SH-SY5Y (cell line): Measurements from ENCODE around the gene NUP50.
A peak's percentile ranks its signal among the peaks of the same experiment; 100 is the strongest.

Experiments
- GATA2 ChIP-seq: IDR thresholded peaks from 2 replicates; pipeline ENCODE4 v1.6.1; 2011; ENCODE audit warnings: mild to moderate bottlenecking, low read depth, low read length
- GATA3 ChIP-seq: IDR thresholded peaks from 2 replicates; pipeline ENCODE4 v1.6.1; 2011; ENCODE audit warnings: low read depth, mild to moderate bottlenecking, low read length, moderate library complexity

The NUP50 gene, protein sequence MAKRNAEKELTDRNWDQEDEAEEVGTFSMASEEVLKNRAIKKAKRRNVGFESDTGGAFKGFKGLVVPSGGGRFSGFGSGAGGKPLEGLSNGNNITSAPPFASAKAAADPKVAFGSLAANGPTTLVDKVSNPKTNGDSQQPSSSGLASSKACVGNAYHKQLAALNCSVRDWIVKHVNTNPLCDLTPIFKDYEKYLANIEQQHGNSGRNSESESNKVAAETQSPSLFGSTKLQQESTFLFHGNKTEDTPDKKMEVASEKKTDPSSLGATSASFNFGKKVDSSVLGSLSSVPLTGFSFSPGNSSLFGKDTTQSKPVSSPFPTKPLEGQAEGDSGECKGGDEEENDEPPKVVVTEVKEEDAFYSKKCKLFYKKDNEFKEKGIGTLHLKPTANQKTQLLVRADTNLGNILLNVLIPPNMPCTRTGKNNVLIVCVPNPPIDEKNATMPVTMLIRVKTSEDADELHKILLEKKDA

DNA sequence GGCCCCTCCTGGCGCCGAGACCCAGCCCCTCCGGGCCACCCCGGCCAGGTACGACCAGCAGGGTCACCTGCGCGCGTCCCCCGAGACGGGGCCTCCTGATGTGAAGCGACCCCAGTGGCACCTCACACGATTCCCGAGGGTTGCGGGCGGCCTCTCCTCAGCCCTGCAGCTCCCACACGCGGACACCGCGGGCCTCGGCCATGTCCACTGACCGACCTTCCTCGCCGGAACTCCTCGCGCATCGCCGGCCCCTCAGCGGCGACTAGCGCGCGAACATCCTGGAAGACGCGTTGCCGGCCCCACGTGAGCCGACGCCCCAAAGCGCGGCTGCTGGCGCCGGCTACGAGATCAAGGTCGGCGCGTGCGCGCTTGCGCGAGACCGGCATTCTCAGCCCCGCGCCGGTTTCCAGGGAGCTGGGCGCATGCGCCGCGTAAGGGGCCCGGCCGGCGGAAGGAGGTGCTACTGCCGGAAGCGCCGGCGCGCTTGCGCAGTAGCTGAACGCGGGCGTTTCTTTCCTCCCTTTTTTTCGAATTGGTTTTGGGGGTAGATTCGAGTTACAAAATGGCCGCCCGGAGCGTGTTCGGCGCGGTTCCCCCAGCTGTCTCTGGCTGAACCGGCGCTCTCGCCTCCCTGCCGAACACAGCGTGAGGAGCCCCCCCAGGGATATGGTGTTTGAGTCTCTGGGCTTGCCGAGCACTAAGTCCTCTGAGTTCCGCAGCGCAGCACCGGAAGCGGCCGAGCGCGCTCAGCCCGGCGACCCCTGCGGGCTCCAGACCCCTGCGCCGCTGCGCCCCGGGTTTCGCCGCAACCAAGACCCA lies at the start of gene NUP50:
TSS of gene NUP50 (plus strand) at position 475 of the 819 bp plus-strand sequence. CDS start 4,253 bp downstream, outside the sequence.
- no peak for TF ChIP-seq GATA3
- TF ChIP-seq GATA2, result peak; percentile 17; the same call in 1 of the 2 replicates

DNA sequence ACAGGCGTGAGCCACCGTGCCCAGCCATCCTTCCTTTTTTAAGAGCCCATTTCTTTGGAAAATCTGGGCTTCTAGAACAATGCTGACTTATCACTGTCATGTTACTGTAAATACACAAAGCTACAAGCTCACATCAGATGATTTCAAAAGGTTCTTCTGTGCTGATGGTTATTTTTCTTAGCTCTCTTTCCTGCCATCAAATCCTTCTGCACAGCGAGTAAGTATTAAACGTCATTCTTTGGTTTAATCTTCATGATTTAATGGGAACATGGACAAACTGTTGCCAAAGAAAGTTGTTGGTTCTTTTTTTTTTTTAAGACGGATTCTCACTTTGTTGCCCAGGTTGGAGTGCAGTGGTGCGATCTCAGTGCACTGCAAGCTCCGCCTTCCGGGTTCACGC lies 43.3 kb upstream of the NUP50 start:
- TF ChIP-seq GATA2, result no peak
- TF ChIP-seq GATA3, result no peak

DNA sequence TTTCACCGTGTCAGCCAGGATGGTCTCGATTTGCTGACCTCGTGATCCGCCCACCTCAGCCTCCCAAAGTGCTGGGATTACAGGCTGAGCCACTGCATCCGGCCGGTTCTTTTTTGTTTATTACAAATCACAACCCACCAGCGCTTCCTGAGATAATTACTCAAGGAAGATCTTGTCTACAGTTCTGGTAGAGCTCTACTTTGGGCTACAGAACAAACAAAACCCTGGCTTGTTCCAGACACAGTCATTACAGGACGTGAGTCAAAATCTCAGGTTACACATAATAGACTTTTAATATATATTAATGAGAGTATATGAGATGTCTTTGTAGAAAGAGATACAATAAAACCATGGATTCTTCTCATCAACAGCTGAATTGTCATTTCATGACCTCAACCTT lies 42.8 kb upstream of the NUP50 start:
- TF ChIP-seq GATA3, result no peak

DNA sequence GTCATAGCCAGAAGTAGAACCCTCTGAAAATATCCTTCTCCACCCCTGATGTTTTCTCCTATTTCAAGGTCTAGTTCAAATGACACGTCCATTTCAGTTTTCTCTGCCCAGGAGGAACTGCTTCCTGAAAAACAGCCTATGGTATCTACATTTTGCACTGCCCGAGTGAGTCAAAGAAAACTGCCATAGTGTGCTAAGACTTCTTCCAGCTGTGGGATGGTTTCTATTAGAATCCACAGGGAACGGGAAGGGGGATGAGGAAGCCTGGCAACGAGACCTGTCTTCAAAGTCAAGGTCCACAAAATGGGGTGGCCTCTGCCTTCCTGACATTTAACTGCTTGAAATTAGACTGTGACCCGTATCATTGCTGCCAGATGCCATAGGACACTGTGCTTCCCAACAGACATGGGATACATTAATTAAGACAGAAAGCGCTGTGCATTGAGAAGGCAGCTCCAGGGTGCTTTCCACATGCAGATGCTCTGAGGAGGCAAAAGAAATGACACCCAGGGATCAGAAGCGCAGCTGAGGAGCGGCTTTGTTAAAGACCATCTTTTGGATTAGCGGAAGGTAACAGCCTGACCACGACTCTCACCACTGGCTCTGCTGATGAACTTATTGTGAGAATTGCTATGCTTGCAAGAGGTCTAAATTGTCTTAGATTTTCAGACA lies 39.4 kb upstream of the NUP50 start:
- TF ChIP-seq GATA2 (no peak), GATA3 (no peak)

DNA sequence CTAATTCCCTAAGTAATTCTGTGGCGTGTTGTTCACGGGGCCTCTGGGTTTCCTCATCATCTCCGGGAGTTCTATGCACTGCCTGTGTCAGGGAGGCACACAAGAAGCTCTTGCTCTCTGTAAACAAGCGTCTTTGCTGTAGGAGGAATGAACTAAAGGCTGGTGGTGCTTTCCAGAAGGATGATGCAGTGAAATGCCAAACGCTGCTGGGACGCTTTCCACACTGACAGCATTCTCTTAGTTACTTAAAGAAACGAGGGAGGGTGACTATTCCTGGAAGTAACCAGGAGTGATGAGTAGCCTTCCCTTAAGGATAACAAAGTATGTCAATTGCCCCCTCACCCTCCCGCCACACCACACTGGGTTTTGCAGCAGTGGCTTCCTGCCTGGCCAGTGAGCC lies 38.5 kb upstream of the NUP50 start:
- TF ChIP-seq GATA3, result no peak
- no peak for TF ChIP-seq GATA2

DNA sequence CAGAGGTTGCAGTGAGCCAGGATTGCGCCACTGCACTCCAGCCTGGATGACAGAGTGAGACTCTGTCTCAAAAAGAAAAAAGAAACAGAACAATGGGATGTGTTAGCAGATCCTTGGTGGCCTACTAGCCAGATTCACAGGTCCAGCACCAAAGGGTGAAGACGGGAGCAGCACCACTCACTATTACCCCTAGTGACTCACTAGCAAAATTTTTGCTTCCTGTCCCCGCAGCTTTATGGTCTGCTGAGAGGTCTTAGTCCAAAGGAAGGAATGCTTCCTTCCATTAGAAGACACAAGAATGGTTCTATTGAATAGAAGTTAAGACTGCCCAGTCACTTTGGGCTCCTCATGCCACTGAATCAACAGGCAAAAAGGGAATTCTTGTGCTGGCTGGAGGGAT lies 35.9 kb upstream of the NUP50 start:
- TF ChIP-seq GATA3 (no peak), GATA2 (no peak)

DNA sequence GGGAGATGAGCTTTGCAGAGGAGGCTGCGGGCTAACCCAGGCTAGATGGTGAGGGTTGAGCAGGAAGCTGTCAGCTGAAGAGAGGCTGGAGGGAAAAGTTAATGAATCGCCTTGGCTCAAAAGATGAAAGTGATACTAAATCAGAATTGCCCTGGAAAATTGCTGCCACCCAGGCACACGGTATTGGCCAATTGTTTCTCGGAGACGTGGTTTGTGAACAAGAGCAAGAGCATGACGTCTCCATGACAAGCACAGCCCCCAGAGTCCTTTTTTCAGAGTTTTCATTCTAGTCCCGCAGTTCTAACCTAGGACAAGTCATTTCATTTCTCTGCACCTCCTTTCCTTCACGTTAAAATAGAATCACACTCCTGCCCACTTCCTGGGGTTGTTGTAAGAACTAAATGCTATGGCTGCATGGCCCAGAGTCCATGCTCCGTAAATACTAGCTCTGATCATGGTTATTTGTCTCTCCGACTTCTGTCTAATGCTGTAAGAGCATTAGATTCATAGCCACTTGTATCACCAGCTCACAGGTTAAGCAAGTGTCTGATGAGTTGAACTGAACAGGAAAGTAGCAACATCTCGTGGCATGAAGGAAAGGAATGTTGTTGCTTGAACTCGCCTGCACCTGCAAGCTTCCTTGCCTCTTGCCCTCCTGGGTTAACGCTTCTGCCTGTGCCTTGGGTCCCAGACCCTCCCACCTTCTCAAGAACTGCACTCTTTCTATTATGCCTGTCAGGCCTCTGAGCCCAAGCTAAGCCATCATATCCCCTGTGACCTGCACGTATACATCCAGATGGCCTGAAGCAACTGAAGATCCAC lies 33.8 kb upstream of the NUP50 start:
- TF ChIP-seq GATA3, result no peak

DNA sequence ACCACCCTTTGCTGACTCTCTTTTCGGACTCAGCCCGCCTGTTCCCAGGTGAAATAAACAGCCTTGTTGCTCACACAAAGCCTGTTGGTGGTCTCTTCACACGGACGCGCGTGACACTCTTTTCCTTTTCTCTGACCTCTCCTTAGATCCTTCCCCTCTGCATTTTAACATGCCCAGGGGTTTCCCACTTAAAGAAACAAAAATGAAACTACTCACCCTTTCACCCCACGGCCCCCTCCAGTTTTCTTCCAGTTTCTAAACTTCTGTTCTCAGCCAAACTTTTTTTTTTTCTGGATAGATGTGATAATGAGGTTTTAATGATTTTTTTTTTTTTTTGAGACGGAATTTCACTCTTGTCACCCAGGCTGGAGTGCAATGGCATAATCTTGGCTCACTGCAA lies 32.8 kb upstream of the NUP50 start:
- no peak for TF ChIP-seq GATA3
- no peak for TF ChIP-seq GATA2

DNA sequence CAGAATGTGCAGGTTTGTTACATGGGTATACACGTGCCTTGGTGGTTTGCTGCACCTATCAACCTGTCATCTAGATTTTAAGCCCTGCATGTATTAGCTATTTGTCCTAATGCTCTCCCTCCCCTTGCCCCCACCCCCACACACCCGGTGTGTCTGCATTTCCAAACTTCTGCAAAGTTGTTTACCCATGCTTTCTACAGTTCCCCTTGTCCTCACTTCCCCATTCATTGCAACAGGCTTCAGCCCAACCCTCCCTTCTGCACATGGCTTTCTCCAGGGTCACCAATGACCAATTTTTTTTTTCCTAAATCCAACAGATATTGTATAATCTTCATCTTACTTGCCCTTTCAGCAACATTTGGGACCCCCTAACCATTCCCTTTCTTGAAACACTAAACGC lies 32.0 kb upstream of the NUP50 start:
- TF ChIP-seq GATA3 (no peak), GATA2 (no peak)

DNA sequence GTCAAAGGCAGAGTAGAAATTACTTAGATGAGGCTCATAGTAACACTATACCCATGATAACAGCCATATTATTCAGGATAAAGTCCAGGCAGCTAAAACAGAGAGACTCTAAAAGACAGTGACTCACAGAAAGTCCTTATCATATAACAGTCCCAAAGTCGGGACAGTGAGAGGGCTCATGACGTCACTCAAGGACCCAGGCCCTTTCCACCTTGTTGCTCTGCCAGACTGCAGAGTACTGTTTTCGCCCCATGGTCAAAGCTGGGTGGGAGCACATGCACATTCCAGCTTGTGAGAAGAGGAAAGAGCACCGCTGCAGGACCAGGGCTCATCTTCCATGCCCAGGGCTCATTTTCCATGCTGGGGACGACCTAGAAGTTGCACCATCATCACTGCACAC lies 29.4 kb upstream of the NUP50 start:
- TF ChIP-seq GATA2 (no peak), GATA3 (no peak)

DNA sequence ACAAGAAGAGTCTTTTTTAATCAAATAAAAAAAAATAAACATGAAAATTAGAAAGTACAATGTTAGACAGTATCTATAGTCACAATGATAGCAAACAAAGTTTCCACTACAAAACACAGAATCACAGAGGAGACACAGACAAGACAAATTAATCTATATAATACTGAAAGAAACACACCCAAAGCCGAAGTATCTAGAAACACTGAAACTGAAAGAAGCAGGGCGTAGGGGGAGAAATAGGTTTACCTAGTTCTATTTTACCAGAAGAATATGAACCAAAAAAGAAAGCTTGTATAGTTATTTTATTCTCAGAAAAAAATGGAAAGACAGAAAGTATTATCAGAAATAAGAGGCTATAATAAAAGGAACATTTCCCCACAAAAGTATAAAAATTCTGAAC lies 27.1 kb upstream of the NUP50 start:
- no peak for TF ChIP-seq GATA2
- no peak for TF ChIP-seq GATA3

DNA sequence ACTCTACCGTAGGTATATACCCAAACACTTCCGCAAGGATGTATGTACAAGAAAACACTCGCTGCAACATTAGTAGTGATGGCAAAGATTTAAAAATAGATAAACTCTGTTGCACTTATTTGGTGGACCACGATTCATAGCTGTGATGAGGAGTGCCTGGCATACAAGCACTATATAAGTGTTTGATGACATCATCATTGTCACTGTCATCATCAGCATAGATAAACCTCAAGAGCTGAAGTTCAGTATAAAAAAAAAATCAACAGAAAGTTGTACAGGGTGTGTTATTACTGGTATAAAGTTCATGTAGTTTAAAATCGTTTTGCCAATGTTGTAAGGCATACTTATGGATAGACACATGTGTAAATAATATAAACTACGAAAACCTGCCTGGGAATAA lies 24.0 kb upstream of the NUP50 start:
- TF ChIP-seq GATA2 (no peak), GATA3 (no peak)

DNA sequence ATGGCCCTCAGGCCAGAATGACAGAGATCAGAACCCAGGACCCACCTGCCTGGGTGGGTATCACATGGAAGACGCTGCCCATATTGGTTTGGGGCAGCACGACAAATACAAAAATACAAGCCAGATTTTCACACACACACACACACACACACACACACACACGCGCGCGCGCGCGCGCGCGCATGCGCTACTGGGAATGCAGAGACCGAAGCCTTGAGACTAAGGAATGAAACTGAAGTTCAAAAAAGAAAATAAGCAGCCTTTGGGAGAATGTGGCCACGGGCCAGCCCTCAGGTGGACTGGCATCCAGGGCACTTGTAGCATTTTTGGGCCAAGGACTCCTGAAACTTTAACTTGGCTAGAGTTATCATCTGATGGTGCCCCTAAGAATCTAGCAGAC lies 21.3 kb upstream of the NUP50 start:
- TF ChIP-seq GATA3, result no peak
- no peak for TF ChIP-seq GATA2

DNA sequence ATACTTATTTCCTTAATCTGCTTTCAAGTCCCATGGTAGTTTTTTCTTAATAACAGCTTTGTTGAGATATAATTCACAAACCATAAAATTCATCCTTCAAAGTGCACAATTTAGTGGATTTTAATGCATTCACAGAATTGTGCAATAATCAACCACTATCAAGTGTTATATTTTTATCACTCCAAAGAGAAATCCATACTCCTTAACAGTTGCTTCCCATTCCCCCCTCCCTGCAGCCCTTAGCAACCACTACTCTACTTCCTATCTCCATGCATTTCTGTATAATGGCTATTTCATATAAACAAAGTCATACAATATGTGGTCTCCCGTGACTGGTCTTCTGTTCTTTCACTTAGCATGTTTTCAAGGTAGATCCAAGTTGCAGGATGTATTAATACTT lies 18.8 kb upstream of the NUP50 start:
- TF ChIP-seq GATA2, result no peak
- no peak for TF ChIP-seq GATA3
